ENCODE measurements around the gene MAGI2. TPM values are rescaled to one million over a fixed set of nuclear protein-coding genes. Genes with fewer than 3 reads are reported as not detected.

MAGI2 gene
- total and polyA plus RNA-seq, 9 donors: 7.1 to 20.4 (median 18.7) TPM

DNA sequence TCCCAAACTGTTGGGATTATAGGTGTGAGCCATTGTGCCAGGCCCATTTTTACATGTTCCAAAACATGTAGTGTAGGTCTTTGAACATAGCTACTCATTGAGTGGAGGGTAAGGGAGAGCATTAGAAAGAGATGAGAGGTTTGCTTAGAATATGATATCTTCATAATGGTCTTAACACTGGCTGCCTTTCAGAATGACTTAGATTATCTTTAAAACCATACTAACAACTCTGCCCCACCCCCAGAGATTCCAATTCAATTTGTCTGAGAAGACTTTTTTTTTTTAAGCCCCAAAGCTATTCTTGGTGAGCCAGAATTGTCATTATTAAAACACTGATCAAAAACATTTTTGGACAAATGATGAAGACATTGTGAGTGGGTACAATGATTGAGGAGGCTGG, 1486.0 kb downstream of the MAGI2 start:
- no peak overlapping the region for H3K27ac ChIP-seq
- DNase-seq: no peak
- intact Hi-C loops (cut with DNase I): no loop called here
- H3K9me3 ChIP-seq: no peaks in the 10 kb centered on the region
- no peak overlapping the region for H3K4me3 ChIP-seq
- no peaks in the 10 kb centered on the region for H3K36me3 ChIP-seq
- no peaks in the 10 kb centered on the region for H3K27me3 ChIP-seq
- no peaks in the 10 kb centered on the region for H3K4me1 ChIP-seq (ENCODE audit: insufficient read depth)
- TF ChIP-seq, protein P1, sequence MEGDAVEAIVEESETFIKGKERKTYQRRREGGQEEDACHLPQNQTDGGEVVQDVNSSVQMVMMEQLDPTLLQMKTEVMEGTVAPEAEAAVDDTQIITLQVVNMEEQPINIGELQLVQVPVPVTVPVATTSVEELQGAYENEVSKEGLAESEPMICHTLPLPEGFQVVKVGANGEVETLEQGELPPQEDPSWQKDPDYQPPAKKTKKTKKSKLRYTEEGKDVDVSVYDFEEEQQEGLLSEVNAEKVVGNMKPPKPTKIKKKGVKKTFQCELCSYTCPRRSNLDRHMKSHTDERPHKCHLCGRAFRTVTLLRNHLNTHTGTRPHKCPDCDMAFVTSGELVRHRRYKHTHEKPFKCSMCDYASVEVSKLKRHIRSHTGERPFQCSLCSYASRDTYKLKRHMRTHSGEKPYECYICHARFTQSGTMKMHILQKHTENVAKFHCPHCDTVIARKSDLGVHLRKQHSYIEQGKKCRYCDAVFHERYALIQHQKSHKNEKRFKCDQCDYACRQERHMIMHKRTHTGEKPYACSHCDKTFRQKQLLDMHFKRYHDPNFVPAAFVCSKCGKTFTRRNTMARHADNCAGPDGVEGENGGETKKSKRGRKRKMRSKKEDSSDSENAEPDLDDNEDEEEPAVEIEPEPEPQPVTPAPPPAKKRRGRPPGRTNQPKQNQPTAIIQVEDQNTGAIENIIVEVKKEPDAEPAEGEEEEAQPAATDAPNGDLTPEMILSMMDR (IDR thresholded peaks at IDR 0.05): no peak
- no peak for TF ChIP-seq EP300 (IDR thresholded peaks at IDR 0.05)
- TF ChIP-seq POLR2A (IDR thresholded peaks at IDR 0.05): no peak

Small RNAs within 50 kb of the gene (small RNA-seq; reads per million reads assigned to genes)
- gene RNU6-337P (not detected), gene RNU6-530P (not detected)

Data from ovary (tissue), 9 donors.